Measurements from ENCODE around the gene FBH1. TPM values are rescaled to one million over a fixed set of nuclear protein-coding genes. Genes with fewer than 3 reads are reported as not detected.

FBH1 gene
- total and polyA plus RNA-seq, 4 donors: 19.9 to 58.4 (median 48.1) TPM

DNA sequence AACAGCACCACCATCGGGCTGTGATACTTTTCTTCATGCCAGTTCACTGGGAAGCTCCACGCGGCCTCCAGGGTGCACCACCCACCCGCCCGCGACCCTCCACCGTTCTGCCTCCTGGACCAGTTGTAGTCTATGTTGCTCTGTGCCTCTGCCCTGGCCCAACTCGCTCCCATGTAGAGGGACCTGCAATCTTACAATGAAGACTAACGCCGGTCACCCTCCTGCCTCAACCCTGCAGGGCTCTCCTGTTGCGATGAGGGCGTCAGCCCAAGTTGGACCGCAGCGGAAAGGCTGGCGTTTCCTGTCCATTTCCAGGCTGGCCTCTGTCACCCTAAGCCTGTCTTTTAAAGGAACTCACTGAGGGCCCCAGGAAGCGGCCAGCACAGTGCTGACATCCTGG lies 52.4 kb downstream of the FBH1 start:
- Histone ChIP-seq H3K9ac (ENCODE audit: low read depth in 1 of 2, low read length in 2 of 2) (no peak overlapping the region), H3K4me1 (ENCODE audit: control insufficient read depth in 4 of 4, insufficient read depth in 4 of 4, low read length in 3 of 4) (peaks cover 0 to 4% (median 0%) of the 10 kb centered on the region in 4 donors), H3K9me3 (ENCODE audit: control insufficient read depth in 4 of 4, low read length in 3 of 4) (no peaks in the 10 kb centered on the region), H3K27ac (ENCODE audit: low read depth in 1 of 2, low read length in 2 of 2) (peak overlapping the region; percentile 64 to 65), H3K36me3 (ENCODE audit: control insufficient read depth in 4 of 4, insufficient read depth in 3 of 4, low read depth in 1 of 4, low read length in 3 of 4) (peaks cover 2 to 9% (median 6%) of the 10 kb centered on the region in 4 donors), H3K4me3 (ENCODE audit: low read depth in 1 of 3, low read length in 3 of 3) (no peak overlapping the region), H3K27me3 (ENCODE audit: control insufficient read depth in 4 of 4, insufficient read depth in 4 of 4, low read length in 3 of 4) (no peaks in the 10 kb centered on the region)
- 61% methylated on average over 16 of the region's 16 CpGs for WGBS
- DNase-seq (ENCODE audit: low spot score): no peak
- TF ChIP-seq RXRA (IDR thresholded peaks at IDR 0.05) (no peak), FOXA2 (IDR thresholded peaks at IDR 0.05) (no peak), SP1 (IDR thresholded peaks at IDR 0.05) (peak; percentile 44), TAF1 (conservative IDR thresholded peaks at IDR 0.05) (no peak), FOXA1 (IDR thresholded peaks at IDR 0.05) (no peak), YY1 (IDR thresholded peaks at IDR 0.05) (no peak), HNF4A (conservative IDR thresholded peaks at IDR 0.05) (no peak), NR2F2 (IDR thresholded peaks at IDR 0.05) (peak; percentile 93), HNF4G (IDR thresholded peaks at IDR 0.05) (no peak), RAD21 (IDR thresholded peaks at IDR 0.05) (peak in 1 of 2 donors; percentile 20), JUND (IDR thresholded peaks at IDR 0.05) (no peak)
- TF ChIP-seq, protein P1, sequence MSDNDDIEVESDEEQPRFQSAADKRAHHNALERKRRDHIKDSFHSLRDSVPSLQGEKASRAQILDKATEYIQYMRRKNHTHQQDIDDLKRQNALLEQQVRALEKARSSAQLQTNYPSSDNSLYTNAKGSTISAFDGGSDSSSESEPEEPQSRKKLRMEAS (IDR thresholded peaks at IDR 0.05): peak; percentile 32
- TF ChIP-seq, protein P2, sequence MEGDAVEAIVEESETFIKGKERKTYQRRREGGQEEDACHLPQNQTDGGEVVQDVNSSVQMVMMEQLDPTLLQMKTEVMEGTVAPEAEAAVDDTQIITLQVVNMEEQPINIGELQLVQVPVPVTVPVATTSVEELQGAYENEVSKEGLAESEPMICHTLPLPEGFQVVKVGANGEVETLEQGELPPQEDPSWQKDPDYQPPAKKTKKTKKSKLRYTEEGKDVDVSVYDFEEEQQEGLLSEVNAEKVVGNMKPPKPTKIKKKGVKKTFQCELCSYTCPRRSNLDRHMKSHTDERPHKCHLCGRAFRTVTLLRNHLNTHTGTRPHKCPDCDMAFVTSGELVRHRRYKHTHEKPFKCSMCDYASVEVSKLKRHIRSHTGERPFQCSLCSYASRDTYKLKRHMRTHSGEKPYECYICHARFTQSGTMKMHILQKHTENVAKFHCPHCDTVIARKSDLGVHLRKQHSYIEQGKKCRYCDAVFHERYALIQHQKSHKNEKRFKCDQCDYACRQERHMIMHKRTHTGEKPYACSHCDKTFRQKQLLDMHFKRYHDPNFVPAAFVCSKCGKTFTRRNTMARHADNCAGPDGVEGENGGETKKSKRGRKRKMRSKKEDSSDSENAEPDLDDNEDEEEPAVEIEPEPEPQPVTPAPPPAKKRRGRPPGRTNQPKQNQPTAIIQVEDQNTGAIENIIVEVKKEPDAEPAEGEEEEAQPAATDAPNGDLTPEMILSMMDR (IDR thresholded peaks at IDR 0.05; ENCODE audit: low read depth, low read length, missing input control): no peak
- TF ChIP-seq, protein P3, sequence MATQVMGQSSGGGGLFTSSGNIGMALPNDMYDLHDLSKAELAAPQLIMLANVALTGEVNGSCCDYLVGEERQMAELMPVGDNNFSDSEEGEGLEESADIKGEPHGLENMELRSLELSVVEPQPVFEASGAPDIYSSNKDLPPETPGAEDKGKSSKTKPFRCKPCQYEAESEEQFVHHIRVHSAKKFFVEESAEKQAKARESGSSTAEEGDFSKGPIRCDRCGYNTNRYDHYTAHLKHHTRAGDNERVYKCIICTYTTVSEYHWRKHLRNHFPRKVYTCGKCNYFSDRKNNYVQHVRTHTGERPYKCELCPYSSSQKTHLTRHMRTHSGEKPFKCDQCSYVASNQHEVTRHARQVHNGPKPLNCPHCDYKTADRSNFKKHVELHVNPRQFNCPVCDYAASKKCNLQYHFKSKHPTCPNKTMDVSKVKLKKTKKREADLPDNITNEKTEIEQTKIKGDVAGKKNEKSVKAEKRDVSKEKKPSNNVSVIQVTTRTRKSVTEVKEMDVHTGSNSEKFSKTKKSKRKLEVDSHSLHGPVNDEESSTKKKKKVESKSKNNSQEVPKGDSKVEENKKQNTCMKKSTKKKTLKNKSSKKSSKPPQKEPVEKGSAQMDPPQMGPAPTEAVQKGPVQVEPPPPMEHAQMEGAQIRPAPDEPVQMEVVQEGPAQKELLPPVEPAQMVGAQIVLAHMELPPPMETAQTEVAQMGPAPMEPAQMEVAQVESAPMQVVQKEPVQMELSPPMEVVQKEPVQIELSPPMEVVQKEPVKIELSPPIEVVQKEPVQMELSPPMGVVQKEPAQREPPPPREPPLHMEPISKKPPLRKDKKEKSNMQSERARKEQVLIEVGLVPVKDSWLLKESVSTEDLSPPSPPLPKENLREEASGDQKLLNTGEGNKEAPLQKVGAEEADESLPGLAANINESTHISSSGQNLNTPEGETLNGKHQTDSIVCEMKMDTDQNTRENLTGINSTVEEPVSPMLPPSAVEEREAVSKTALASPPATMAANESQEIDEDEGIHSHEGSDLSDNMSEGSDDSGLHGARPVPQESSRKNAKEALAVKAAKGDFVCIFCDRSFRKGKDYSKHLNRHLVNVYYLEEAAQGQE (IDR thresholded peaks at IDR 0.05): no peak
- TF ChIP-seq, protein P4, sequence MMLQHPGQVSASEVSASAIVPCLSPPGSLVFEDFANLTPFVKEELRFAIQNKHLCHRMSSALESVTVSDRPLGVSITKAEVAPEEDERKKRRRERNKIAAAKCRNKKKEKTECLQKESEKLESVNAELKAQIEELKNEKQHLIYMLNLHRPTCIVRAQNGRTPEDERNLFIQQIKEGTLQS (IDR thresholded peaks at IDR 0.05): no peak

DNA sequence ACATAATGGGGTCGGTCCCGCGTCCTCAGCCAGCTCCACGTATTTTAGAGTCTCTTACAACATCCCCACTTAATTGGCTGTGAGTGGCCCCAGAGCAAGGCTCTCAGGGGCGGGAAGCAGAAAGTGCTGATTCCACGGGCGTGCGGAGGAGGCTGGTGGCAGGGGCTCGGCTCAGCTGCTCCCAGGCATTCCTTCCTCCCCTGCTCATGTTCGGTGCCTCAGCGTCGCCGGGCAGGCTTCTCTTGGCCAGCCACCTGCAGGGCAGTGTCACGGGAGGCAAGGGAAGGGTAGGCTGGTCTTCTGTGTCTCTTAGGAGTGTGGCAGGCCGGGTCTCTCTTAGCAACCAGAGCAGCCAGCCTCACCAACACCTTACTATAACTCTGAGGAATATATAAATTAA lies 53.5 kb downstream of the FBH1 start:
- H3K4me1 ChIP-seq (ENCODE audit: control insufficient read depth in 4 of 4, insufficient read depth in 4 of 4, low read length in 3 of 4): peaks cover 0 to 4% (median 0%) of the 10 kb centered on the region in 4 donors
- no peaks in the 10 kb centered on the region for H3K27me3 ChIP-seq (ENCODE audit: control insufficient read depth in 4 of 4, insufficient read depth in 4 of 4, low read length in 3 of 4)
- H3K4me3 ChIP-seq (ENCODE audit: low read depth in 1 of 3, low read length in 3 of 3): no peak overlapping the region
- H3K36me3 ChIP-seq (ENCODE audit: control insufficient read depth in 4 of 4, insufficient read depth in 3 of 4, low read depth in 1 of 4, low read length in 3 of 4): no peaks in the 10 kb centered on the region
- TF ChIP-seq RXRA (IDR thresholded peaks at IDR 0.05) (no peak), RAD21 (IDR thresholded peaks at IDR 0.05) (no peak), GABPA (IDR thresholded peaks at IDR 0.05 in 1 of 2, conservative IDR thresholded peaks at IDR 0.05 in 1 of 2) (no peak), TAF1 (conservative IDR thresholded peaks at IDR 0.05) (no peak), YY1 (IDR thresholded peaks at IDR 0.05) (no peak), JUND (IDR thresholded peaks at IDR 0.05) (no peak), NR2F2 (IDR thresholded peaks at IDR 0.05) (no peak), SP1 (IDR thresholded peaks at IDR 0.05) (no peak)
- TF ChIP-seq, protein P5, sequence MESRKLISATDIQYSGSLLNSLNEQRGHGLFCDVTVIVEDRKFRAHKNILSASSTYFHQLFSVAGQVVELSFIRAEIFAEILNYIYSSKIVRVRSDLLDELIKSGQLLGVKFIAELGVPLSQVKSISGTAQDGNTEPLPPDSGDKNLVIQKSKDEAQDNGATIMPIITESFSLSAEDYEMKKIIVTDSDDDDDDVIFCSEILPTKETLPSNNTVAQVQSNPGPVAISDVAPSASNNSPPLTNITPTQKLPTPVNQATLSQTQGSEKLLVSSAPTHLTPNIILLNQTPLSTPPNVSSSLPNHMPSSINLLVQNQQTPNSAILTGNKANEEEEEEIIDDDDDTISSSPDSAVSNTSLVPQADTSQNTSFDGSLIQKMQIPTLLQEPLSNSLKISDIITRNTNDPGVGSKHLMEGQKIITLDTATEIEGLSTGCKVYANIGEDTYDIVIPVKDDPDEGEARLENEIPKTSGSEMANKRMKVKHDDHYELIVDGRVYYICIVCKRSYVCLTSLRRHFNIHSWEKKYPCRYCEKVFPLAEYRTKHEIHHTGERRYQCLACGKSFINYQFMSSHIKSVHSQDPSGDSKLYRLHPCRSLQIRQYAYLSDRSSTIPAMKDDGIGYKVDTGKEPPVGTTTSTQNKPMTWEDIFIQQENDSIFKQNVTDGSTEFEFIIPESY (IDR thresholded peaks at IDR 0.05): no peak
- TF ChIP-seq, protein P1 (IDR thresholded peaks at IDR 0.05): no peak
- TF ChIP-seq, protein P3 (IDR thresholded peaks at IDR 0.05): no peak
- TF ChIP-seq, protein P4 (IDR thresholded peaks at IDR 0.05): no peak
- H3K9me3 ChIP-seq (ENCODE audit: control insufficient read depth in 4 of 4, low read length in 3 of 4): no peaks in the 10 kb centered on the region
- H3K9ac ChIP-seq (ENCODE audit: low read depth in 1 of 2, low read length in 2 of 2): no peak overlapping the region
- H3K27ac ChIP-seq (ENCODE audit: low read depth in 1 of 2, low read length in 2 of 2): peak overlapping the region; percentile 57 to 65
- no peak for DNase-seq (ENCODE audit: low spot score)
- 68% methylated on average over 15 of the region's 15 CpGs for WGBS
